H9 (cell line): ENCODE data around the gene SLC39A7. TPM values are rescaled to one million over a fixed set of nuclear protein-coding genes. Genes with fewer than 3 reads are reported as not detected.

Experiments used
- DNase-seq: peaks from one replicate; pipeline ENCODE4 v3.0.0-alpha.2; 2017
- H2AFZ ChIP-seq: one replicate; pipeline ENCODE4 v1.6.1; 2013; ENCODE audit warnings: mild to moderate bottlenecking, low read length, control low read depth, moderate library complexity
- H2AK5ac ChIP-seq: 2 replicates; pipeline ENCODE4 v1.6.1; 2013; ENCODE audit warnings: low read length, control low read depth, mixed read lengths; ENCODE audit not compliant: insufficient read length
- H2BK120ac ChIP-seq: one replicate; pipeline ENCODE4 v1.6.1; 2013; ENCODE audit warnings: low read depth, mild to moderate bottlenecking, low read length, control low read depth, inconsistent platforms; ENCODE audit not compliant: poor library complexity, severe bottlenecking
- H2BK12ac ChIP-seq: 2 replicates; pipeline ENCODE4 v1.6.1; 2013; ENCODE audit warnings: low read length, control low read depth, mixed read lengths, low read depth; ENCODE audit not compliant: insufficient read length
- H2BK15ac ChIP-seq: 2 replicates; pipeline ENCODE4 v1.6.1; 2013; ENCODE audit warnings: low read depth, low read length, control low read depth
- H2BK20ac ChIP-seq: one replicate; pipeline ENCODE4 v1.6.1; 2013; ENCODE audit warnings: low read depth, mild to moderate bottlenecking, low read length, control low read depth, inconsistent platforms; ENCODE audit not compliant: poor library complexity, severe bottlenecking
- H2BK5ac ChIP-seq: 2 replicates; pipeline ENCODE4 v1.6.1; 2013; ENCODE audit warnings: low read length, control low read depth, mixed read lengths; ENCODE audit not compliant: insufficient read length
- H3K14ac ChIP-seq: 2 replicates; pipeline ENCODE4 v1.6.1; 2013; ENCODE audit warnings: low read length, control low read depth; ENCODE audit not compliant: insufficient read depth
- H3K18ac ChIP-seq: 2 replicates; pipeline ENCODE4 v1.6.1; 2013; ENCODE audit warnings: low read depth, mild to moderate bottlenecking, mixed read lengths, low read length, control low read depth; ENCODE audit not compliant: insufficient read length
- H3K23ac ChIP-seq: 2 replicates; pipeline ENCODE4 v1.6.1; 2013; ENCODE audit warnings: low read length, control low read depth, mixed read lengths, low read depth; ENCODE audit not compliant: insufficient read length
- H3K23me2 ChIP-seq: 2 replicates; pipeline ENCODE4 v1.6.1; 2013; ENCODE audit warnings: low read depth, mild to moderate bottlenecking, mixed read lengths, low read length, control low read depth; ENCODE audit not compliant: insufficient read length, poor library complexity, severe bottlenecking
- H3K27ac ChIP-seq: 2 replicates; pipeline ENCODE4 v1.5.1; 2013; ENCODE audit warnings: low read length, control low read depth, mixed read lengths, low read depth; ENCODE audit not compliant: insufficient read length
- H3K27me3 ChIP-seq: 2 replicates; pipeline ENCODE4 v1.6.1; 2013; ENCODE audit warnings: low read length, control low read depth, inconsistent platforms; ENCODE audit not compliant: insufficient read depth
- H3K4ac ChIP-seq: 2 replicates; pipeline ENCODE4 v1.6.1; 2013; ENCODE audit warnings: low read depth, mild to moderate bottlenecking, control low read depth, inconsistent platforms, low read length, moderate library complexity
- H3K4me1 ChIP-seq: 2 replicates; pipeline ENCODE4 v1.6.1; 2013; ENCODE audit warnings: low read length, control low read depth, inconsistent platforms; ENCODE audit not compliant: insufficient read depth
- H3K4me2 ChIP-seq: 2 replicates; pipeline ENCODE4 v1.6.1; 2013; ENCODE audit warnings: low read length, control low read depth, mixed read lengths; ENCODE audit not compliant: insufficient read length, insufficient read depth
- H3K56ac ChIP-seq: 2 replicates; pipeline ENCODE4 v1.6.1; 2013; ENCODE audit warnings: low read depth, mild to moderate bottlenecking, mixed read lengths, low read length, control low read depth; ENCODE audit not compliant: insufficient read length
- H3K79me1 ChIP-seq: 2 replicates; pipeline ENCODE4 v1.6.1; 2013; ENCODE audit warnings: low read depth, mild to moderate bottlenecking, moderate library complexity, low read length, control low read depth, inconsistent platforms; ENCODE audit not compliant: insufficient read depth, poor library complexity, severe bottlenecking
- H3K79me2 ChIP-seq: 2 replicates; pipeline ENCODE4 v1.6.1; 2013; ENCODE audit warnings: low read length, control low read depth, inconsistent platforms; ENCODE audit not compliant: insufficient read depth
- H3K9ac ChIP-seq: 2 replicates; pipeline ENCODE4 v1.6.1; 2013; ENCODE audit warnings: low read length, control low read depth, mixed read lengths; ENCODE audit not compliant: insufficient read length; ENCODE audit errors: extremely low read depth
- H3K9me3 ChIP-seq: one replicate; pipeline ENCODE4 v1.6.1; 2013; ENCODE audit warnings: low read depth, low read length, inconsistent platforms; ENCODE audit not compliant: control insufficient read depth
- H3T11ph ChIP-seq: one replicate; pipeline ENCODE4 v1.6.1; 2013; ENCODE audit warnings: mild to moderate bottlenecking, low read length, control low read depth, inconsistent platforms
- H4K20me1 ChIP-seq: one replicate; pipeline ENCODE4 v1.6.1; 2013; ENCODE audit not compliant: control insufficient read depth, insufficient read length, insufficient read depth
- H4K5ac ChIP-seq: 2 replicates; pipeline ENCODE4 v1.6.1; 2013; ENCODE audit warnings: low read depth, mild to moderate bottlenecking, mixed read lengths, low read length, control low read depth; ENCODE audit not compliant: insufficient read length
- H4K8ac ChIP-seq: replicated peaks from 2 replicates; pipeline ENCODE4 v1.6.1; 2013; ENCODE audit warnings: low read length, control low read depth, mixed read lengths, low read depth; ENCODE audit not compliant: insufficient read length
- H4K91ac ChIP-seq: 2 replicates; pipeline ENCODE4 v1.6.1; 2013; ENCODE audit warnings: low read depth, mild to moderate bottlenecking, moderate library complexity, mixed read lengths, low read length, control low read depth; ENCODE audit not compliant: insufficient read length
- H3K27ac Mint-ChIP-seq, 3 experiments: 2 replicates in 2 of 3; 3 replicates in 1 of 3; pipeline ENCODE4 v1.8.0; 2020 to 2021; ENCODE audit warnings: mixed read lengths in 3 of 3, mild to moderate bottlenecking in 1 of 3, moderate library complexity in 1 of 3
- H3K27me3 Mint-ChIP-seq: 2 replicates; pipeline ENCODE4 v1.8.0; 2021; ENCODE audit warnings: low read depth, mild to moderate bottlenecking, moderate library complexity, mixed read lengths
- H3K36me3 Mint-ChIP-seq, 3 experiments: 2 replicates in 2 of 3; 3 replicates in 1 of 3; pipeline ENCODE4 v1.8.0; 2020 to 2021; ENCODE audit warnings: low read depth in 3 of 3, mixed read lengths in 3 of 3; ENCODE audit not compliant: insufficient read depth in 1 of 3
- H3K4me1 Mint-ChIP-seq, 2 experiments: 2 replicates each; pipeline ENCODE4 v1.8.0; 2020; ENCODE audit warnings: mixed read lengths in 2 of 2
- H3K4me3 Mint-ChIP-seq, 2 experiments: 2 replicates in 1 of 2; 3 replicates in 1 of 2; pipeline ENCODE4 v1.8.0; 2020 to 2021; ENCODE audit warnings: mild to moderate bottlenecking in 2 of 2, mixed read lengths in 2 of 2, moderate library complexity in 1 of 2
- H3K9me3 Mint-ChIP-seq, 2 experiments: 2 replicates in 1 of 2; 3 replicates in 1 of 2; pipeline ENCODE4 v1.8.0; 2020; ENCODE audit warnings: mild to moderate bottlenecking in 2 of 2, mixed read lengths in 2 of 2, moderate library complexity in 1 of 2
- CTCF ChIP-seq: fragments of 200-600 bp; sonication (generic); conservative IDR thresholded peaks from 3 replicates; pipeline ENCODE4 v1.8.0; 2021; ENCODE audit warnings: antibody characterized with exemption, mild to moderate bottlenecking
- WGBS: extraction: QIAGEN DNeasy Blood & Tissue Kit; methylation state at CpG from one replicate; pipeline ENCODE4 v1.1.7; 2013; ENCODE audit warnings: missing lambda C conversion rate, low lambda C conversion rate, mixed read lengths; ENCODE audit not compliant: insufficient read length; ENCODE audit errors: extremely low coverage; 5-methylcytosine and 5-hydroxymethylcytosine counted together
- total RNA-seq: library from RNA; stranded (reverse); gene quantifications from 2 replicates; pipeline ENCODE4 v1.2.1, GENCODE V29; 2021

The SLC39A7 gene
- total RNA-seq, 1 experiment from 2014 or later = 107 TPM

GRCh38 chr6:33171016-33171879, 29.4 kb upstream of the SLC39A7 start:
- Histone ChIP-seq H2BK15ac (no peak overlapping the region), H4K91ac (no peak overlapping the region), H2AFZ (no peak overlapping the region), H3K23ac (no peak overlapping the region), H3K4me2 (no peak overlapping the region), H3K18ac (no peak overlapping the region), H2BK5ac (no peak overlapping the region), H3K9me3 (no peaks in the 10 kb centered on the region), H4K8ac (no peak overlapping the region), H2BK120ac (no peak overlapping the region), H3K4ac (no peak overlapping the region), H3K27ac (no peak overlapping the region), H3K9ac (no peak overlapping the region), H3K23me2 (no peaks in the 10 kb centered on the region), H3K4me1 (no peaks in the 10 kb centered on the region), H2AK5ac (no peak overlapping the region), H2BK20ac (no peak overlapping the region), H4K5ac (no peak overlapping the region), H3K79me1 (no peaks in the 10 kb centered on the region), H3T11ph (no peak overlapping the region), H2BK12ac (no peak overlapping the region), H4K20me1 (peaks cover 3% of the 10 kb centered on the region), H3K79me2 (no peaks in the 10 kb centered on the region), H3K14ac (no peak overlapping the region), H3K27me3 (no peaks in the 10 kb centered on the region), H3K56ac (no peak overlapping the region)
- H3K9me3 Mint-ChIP-seq = no peaks in the 10 kb centered on the region
- no CpG with 5 or more reads among the region's 11 CpGs for WGBS
- no peaks in the 10 kb centered on the region for H3K36me3 Mint-ChIP-seq
- no peak overlapping the region for H3K27ac Mint-ChIP-seq
- H3K27me3 Mint-ChIP-seq = peaks cover 25% of the 10 kb centered on the region
- DNase-seq = no peak
- H3K4me1 Mint-ChIP-seq = peaks cover 4 to 8% of the 10 kb centered on the region in 2 experiments
- TF ChIP-seq CTCF = no peak
- H3K4me3 Mint-ChIP-seq = no peak overlapping the region
